Measurements from ENCODE around the gene RAB3A. TPM values are rescaled to one million over a fixed set of nuclear protein-coding genes. Genes with fewer than 3 reads are reported as not detected.
"Not testable (repeated sequence)": the region's sequence is repeated elsewhere in the genome, so short reads cannot be mapped to it uniquely, and the experiment has no call there.

Gene RAB3A
- total RNA-seq, 1 experiment from 2014 or later, result 6.1 TPM

DNA sequence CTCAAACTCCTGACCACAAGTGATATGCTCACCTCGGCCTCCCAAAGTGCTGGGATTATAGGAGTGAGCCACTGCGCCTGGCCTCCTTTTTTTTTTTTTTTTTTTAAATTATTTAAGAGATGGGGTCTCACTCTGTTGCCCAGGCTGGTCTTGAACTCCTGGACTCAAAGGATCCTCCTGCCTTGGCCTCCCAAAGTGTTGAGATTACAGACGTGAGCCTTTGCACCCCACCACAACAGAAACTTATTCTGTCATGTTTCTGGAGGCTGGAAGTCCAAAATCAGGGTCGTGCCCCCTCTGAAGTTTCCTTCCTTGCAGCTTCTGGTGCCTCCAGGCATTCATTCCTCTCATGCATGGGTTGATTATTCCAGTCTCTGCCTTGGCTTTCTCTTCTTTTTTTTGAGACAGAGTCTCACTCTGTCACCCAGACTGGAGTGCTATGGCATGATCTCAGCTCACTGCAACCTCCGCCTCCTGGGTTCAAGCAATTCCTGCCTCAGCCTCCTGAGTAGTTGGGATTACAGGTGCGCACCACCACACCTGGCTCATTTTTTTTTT is 44.7 kb downstream of the RAB3A start:
- peaks cover 13% of the 10 kb centered on the region for H3K36me3 ChIP-seq (replicated peaks; ENCODE audit: control insufficient read depth, insufficient read depth, low read length)
- not testable (repeated sequence) for H3K4me3 ChIP-seq (ENCODE audit: insufficient read depth, low read depth, low read length); H3K27me3 ChIP-seq (ENCODE audit: control insufficient read depth, insufficient read depth, low read length); DNase-seq

DNA sequence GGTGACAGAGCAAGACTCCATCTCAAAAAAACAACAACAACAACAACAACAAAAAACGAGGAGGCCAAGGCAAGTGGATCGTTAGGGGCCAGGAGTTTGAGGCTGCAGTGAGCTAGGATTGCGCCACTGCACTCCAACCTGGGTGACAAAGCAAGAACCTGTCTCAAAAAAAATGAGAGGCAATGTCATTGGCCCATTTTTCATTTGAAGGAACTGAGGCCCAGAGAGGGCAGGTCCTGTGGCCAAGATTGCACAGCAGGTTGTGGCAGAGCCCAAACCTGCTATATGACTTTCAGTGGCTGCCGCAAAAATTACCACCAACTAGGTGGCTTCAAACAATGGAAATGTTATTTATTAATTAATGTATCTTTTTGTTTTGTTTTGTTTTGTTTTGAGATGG is 45.4 kb downstream of the RAB3A start:
- Histone ChIP-seq H3K36me3 (replicated peaks; ENCODE audit: control insufficient read depth, insufficient read depth, low read length) (peaks cover 12% of the 10 kb centered on the region), H3K4me3 (ENCODE audit: insufficient read depth, low read depth, low read length) (no peak overlapping the region), H3K27me3 (ENCODE audit: control insufficient read depth, insufficient read depth, low read length) (no peaks in the 10 kb centered on the region)
- DNase-seq, result no peak

DNA sequence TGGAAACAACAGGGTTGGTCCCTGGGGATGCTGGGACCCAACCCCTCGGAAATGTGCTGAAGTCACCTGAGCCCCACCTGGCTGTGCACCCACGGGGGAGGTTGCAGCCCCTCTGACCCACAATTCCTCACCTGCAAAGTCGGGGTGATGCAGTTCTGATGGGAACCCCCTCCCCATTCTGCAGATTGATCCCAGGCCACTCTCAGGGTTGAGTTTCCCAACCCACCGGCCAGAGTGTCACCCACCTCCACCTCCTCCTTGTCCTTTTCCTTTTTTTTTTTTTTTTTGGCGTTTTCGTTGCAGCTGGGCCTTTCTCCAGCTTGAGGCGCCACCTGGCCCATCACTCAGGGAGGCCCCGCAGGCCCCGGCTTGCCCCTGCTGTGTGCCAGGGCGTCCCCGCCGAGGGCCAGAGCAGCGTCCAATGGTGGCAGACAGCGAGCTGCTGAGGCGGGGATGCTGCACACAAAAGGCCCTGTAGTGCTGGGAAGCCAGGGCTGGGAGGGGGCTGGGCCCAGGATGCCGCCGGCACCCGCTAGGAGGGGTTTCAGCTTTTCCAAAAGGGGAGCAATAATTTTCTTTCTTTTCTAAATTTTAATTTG is 46.3 kb downstream of the RAB3A start:
- peaks cover 5% of the 10 kb centered on the region for H3K36me3 ChIP-seq (replicated peaks; ENCODE audit: control insufficient read depth, insufficient read depth, low read length)
- no peaks in the 10 kb centered on the region for H3K27me3 ChIP-seq (ENCODE audit: control insufficient read depth, insufficient read depth, low read length)
- peak; percentile 93 for DNase-seq
- H3K4me3 ChIP-seq (ENCODE audit: insufficient read depth, low read depth, low read length), result no peak overlapping the region

DNA sequence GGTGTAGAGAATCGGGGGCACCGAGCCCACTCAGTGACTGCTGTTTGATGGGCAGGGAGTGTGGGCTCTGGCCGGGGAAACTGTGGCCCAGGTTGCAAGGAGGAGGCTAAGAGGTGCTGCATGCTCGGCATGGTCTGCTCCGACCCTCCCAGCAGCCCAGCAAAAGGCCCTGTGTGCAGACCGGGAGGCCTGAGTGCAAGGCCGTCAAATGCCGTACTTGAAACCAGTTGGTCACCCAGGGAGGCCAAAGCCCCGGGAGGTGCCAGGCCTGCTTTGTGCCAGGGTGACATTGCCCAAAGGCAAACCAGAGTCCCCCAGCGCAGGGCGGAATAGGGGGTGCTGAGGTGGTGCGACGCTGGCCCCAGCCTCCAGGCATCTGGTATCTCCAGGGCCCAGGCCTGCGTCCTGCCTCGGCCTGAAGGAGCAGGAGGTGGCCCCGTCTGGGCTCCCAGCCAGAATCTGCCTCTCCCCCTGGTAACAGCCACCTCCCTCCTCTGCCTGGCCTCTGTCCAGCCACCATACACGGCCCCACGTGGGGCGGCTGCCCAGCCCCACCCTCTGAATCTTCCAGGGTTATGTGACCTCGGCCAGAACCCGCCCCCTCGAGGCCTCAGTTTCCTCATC is 46.9 kb downstream of the RAB3A start:
- DNase-seq, result peak; percentile 76
- Histone ChIP-seq H3K4me3 (ENCODE audit: insufficient read depth, low read depth, low read length) (no peak overlapping the region), H3K36me3 (replicated peaks; ENCODE audit: control insufficient read depth, insufficient read depth, low read length) (peaks cover 4% of the 10 kb centered on the region), H3K27me3 (ENCODE audit: control insufficient read depth, insufficient read depth, low read length) (no peaks in the 10 kb centered on the region)

DNA sequence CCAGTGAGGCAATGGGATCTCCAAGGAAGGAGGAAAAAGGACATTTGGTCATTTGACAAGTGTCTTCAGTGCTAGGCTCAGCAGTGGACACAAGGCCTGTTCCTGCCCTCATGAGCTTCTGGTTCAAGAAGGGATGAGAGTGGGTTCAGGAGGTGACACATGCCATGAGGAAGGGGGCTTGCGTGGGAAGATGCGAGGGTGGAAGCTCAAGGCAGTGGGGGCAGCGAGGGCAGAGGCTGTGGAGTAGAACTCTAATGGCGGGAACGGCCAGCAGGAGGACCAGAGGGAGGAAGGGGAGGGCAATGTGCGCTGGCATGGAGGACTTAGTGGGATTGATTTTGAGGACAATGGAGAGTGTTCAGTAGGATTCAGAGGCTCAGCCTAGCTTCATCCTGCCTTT is 47.6 kb downstream of the RAB3A start:
- Histone ChIP-seq H3K36me3 (replicated peaks; ENCODE audit: control insufficient read depth, insufficient read depth, low read length) (peaks cover 4% of the 10 kb centered on the region), H3K4me3 (ENCODE audit: insufficient read depth, low read depth, low read length) (no peak overlapping the region), H3K27me3 (ENCODE audit: control insufficient read depth, insufficient read depth, low read length) (no peaks in the 10 kb centered on the region)
- DNase-seq, result no peak

DNA sequence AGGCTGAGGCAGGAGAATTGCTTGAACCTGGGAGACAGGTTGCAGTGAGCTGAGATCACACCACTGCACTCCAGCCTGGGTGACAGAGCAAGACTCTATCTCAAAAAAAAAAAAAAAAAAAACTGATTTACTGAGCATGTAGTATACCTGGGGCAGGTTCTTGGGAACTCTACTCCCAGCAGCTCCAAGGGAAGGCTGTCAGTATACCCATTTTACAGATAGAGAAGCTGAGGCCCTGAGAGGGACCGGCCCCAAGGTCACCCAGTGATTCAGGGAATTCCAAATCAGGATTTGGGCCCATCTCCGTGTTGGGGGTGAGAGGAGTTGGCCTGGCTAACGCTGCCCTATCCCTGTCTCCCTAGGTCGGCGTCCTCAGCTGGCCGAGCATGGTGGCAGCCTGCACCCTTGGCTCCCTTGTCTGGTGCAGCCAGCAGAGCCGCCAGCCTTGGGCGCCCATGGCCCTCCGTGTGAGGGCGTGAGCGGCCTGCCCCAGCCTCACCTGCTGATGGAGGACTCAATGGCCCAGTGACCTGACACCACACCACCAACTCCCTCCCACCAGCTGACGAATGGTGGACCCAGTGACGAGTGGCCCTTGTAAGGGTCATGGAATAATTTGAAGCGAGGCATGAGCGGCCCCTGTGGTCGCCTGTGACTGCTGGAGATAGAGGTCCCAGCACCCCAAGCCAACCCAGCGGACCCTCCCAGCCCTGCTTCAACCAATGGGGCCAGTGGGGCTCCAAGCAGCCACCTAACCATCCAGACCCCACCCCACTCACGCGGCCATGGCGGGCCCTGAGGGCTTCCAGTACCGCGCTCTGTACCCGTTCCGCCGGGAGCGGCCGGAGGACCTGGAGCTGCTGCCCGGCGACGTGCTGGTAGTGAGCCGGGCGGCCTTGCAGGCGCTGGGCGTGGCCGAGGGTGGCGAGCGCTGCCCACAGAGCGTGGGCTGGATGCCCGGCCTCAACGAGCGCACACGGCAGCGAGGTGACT is 48.5 kb downstream of the RAB3A start:
- Histone ChIP-seq H3K36me3 (replicated peaks; ENCODE audit: control insufficient read depth, insufficient read depth, low read length) (peaks cover 4% of the 10 kb centered on the region), H3K4me3 (ENCODE audit: insufficient read depth, low read depth, low read length) (no peak overlapping the region), H3K27me3 (ENCODE audit: control insufficient read depth, insufficient read depth, low read length) (no peaks in the 10 kb centered on the region)
- DNase-seq, result no peak

DNA sequence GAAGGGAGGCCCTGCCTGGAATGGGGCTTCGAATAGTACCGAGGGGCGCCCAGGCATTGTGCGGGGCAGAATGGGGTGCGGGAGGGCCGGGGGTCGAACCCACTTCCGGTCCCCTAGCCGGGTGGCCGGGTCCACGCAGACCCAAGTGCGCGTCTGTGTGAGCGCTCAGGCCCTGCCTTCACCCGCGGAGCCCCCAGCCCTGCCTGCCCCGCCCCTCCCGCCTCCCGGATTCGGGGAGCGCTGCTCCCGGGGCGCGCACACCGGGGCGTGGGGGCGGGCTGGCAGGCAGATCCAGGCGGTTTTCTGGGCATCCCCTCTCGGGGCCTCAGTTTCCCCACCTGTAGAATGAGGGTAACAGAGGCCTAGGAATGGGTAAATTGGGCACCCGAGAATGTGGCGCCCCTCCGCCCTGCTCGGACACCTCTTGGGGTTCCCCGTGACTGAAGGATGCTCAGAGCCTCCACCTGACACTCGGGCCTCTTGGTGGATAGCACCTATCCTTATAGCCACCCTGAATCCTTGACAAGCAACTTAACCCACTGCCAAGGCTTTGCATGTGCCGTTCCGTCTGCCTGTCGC is 50.2 kb downstream of the RAB3A start:
- Histone ChIP-seq H3K4me3 (ENCODE audit: insufficient read depth, low read depth, low read length) (peak overlapping the region; percentile 85), H3K27me3 (ENCODE audit: control insufficient read depth, insufficient read depth, low read length) (no peaks in the 10 kb centered on the region)
- DNase-seq, result peak; percentile 82

DNA sequence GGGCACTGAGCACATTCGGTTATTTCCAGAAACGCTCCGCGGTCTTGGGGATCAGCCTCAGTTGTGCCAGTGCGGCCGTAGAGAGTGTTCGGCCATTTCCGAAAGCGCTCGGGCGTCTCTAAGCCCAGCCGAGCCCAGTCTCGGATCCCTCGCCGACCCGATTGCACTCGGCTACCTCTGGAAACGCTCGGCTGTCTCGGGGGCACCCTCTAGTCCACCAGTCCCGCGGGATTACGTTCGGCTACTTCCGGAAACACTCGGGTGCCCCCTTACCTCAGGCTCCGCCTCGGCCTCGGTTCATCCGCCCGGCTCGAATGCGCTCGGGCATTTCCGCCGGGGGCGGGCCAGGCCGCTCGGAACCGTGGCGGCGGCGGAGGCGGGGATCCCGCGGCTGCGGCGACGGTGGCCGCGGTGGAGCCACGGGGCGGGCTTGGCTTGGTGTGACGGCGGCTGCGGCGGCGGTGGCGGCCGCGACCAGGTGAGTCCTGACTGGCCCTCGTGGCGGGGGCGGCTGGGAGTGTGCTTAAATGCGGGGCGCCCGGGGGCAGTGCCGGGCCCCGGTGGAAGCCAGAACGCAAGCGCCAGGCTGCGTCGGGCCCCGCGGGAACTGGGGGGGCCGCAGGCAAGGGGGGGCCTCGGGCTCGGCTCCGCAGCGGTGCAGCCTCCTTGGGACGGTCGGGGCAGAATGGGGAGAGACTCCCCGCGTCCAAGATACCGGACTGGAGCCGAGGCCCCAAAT is 50.9 kb downstream of the RAB3A start, which contains the start of gene PIK3R2:
TSS of gene PIK3R2 (plus strand) at position 347 of the 739 bp plus-strand sequence. CDS start 2,717 bp downstream, outside the sequence.
- H3K4me3 ChIP-seq (ENCODE audit: insufficient read depth, low read depth, low read length), result peak within 1 kb of the TSS; percentile 85
- H3K27me3 ChIP-seq (ENCODE audit: control insufficient read depth, insufficient read depth, low read length), result no peaks in the 10 kb centered on the region
- peaks cover 4% of the 10 kb centered on the region for H3K36me3 ChIP-seq (replicated peaks; ENCODE audit: control insufficient read depth, insufficient read depth, low read length)
- peak; percentile 100 for DNase-seq

More for the DNA sequence above, 50.2 kb downstream of the RAB3A start:
- H3K36me3 ChIP-seq (replicated peaks; ENCODE audit: control insufficient read depth, insufficient read depth, low read length), result peaks cover 4% of the 10 kb centered on the region

DNA sequence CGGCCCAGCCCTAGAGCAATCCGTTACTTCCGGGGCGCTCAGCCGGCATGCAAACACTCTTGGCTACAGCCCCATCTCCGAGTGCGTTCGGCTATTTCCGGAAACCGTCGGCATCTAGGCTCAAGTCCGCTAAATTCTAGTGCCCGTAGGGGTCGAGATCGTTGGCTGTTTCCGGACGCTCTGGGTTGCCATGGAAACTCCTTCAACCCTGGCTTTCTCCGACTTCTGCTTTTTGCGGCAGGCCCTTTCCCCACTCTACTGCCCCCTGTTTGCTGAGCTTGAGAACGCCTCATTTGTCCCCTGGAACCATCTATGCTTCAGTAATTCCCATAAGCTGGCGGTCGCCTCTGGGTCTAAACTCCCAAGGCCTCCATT is 51.4 kb downstream of the RAB3A start:
- H3K4me3 ChIP-seq (ENCODE audit: insufficient read depth, low read depth, low read length), result peak overlapping the region; percentile 64
- H3K36me3 ChIP-seq (replicated peaks; ENCODE audit: control insufficient read depth, insufficient read depth, low read length), result peaks cover 4% of the 10 kb centered on the region
- DNase-seq, result peak; percentile 99
- H3K27me3 ChIP-seq (ENCODE audit: control insufficient read depth, insufficient read depth, low read length), result no peaks in the 10 kb centered on the region

DNA sequence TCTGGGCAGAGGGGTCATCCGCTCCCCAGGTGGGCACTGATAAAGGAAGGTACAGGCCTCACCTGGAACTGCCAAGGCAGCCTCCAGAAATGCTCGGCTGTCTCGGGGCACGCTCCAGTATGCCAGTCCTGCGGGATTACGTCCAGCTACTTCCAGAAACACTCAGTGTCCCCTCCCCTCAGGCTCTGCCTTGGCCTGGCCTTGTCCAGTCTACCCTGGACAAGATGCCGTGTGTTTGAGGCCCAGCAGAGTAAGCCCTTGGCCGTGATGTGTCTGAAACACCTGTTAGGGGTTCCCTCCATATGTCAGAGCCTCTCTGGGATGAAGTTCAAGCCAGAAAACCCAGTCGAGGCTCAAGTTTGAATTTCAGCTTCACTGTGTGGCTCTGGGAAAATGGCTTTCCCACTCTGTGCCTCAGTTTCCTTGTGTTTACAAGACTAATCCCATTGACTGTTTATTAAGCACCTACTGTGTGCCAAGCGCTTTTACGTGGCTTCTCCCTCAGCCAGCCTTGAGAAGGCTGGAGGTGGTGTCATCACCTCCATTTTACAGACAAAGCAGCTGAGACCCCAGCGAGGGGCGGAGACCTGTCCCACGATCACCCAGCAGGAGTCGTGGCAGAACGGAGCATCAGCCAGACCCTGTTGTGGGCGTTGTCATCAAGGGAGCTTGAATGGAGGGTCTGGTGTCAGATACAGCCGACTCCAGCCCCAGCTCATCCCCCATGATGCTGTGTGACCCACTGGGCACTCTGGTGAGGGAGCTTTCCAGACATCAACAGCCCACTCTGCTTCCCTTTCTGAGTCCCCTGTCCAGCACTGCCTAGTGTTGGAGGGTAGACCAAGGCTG is 52.8 kb downstream of the RAB3A start:
- Histone ChIP-seq H3K27me3 (ENCODE audit: control insufficient read depth, insufficient read depth, low read length) (no peaks in the 10 kb centered on the region), H3K36me3 (replicated peaks; ENCODE audit: control insufficient read depth, insufficient read depth, low read length) (no peaks in the 10 kb centered on the region; the same call in 1 of the 2 replicates), H3K4me3 (ENCODE audit: insufficient read depth, low read depth, low read length) (no peak overlapping the region)
- no peak for DNase-seq

DNA sequence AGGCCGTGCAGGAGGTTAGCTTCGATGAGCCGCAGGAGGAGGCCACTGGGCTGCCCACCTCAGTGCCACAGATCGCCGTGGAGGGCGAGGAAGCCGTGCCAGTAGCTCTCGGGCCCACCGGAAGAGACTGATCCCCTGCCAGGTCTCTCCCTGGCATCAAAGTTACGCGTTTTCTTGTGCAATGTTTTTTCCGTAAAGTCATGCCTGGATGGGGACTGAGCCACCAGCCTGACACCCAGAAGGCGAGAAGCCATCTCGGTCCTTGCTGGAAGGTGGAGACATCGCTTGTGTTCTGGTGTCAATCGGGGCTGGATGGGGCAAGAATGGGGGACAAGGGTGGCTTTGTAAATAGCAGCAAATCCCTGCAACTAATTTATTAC is 54.3 kb downstream of the RAB3A start:
- Histone ChIP-seq H3K4me3 (ENCODE audit: insufficient read depth, low read depth, low read length) (no peak overlapping the region), H3K27me3 (ENCODE audit: control insufficient read depth, insufficient read depth, low read length) (no peaks in the 10 kb centered on the region), H3K36me3 (replicated peaks; ENCODE audit: control insufficient read depth, insufficient read depth, low read length) (peaks cover 3% of the 10 kb centered on the region)
- DNase-seq, result no peak

DNA sequence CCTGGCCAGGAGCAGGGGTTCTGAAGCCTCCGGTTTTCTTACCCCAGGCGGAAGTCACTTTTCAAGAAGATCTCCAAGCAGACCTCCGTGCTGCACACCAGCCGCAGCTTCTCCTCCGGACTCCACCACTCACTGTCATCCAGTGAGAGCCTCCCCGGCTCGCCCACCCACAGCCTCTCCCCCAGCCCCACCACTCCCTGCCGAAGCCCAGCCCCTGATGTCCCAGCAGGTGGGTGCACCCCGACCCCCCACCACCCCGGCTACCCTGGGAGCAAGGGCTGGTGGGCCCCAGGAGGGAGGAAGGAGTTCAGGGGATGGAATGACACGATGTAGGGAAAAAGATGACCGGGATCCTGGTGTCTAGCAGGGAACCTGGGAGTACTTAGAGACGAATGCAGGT is 56.4 kb downstream of the RAB3A start:
- H3K27me3 ChIP-seq (ENCODE audit: control insufficient read depth, insufficient read depth, low read length), result no peaks in the 10 kb centered on the region
- H3K4me3 ChIP-seq (ENCODE audit: insufficient read depth, low read depth, low read length), result no peak overlapping the region
- H3K36me3 ChIP-seq (replicated peaks; ENCODE audit: control insufficient read depth, insufficient read depth, low read length), result peaks cover 7% of the 10 kb centered on the region
- no peak for DNase-seq
